ENCODE data around the gene TUBB2B.
"Not testable (repeated sequence)": the region's sequence is repeated elsewhere in the genome, so short reads cannot be mapped to it uniquely, and the experiment has no call there.

Gene TUBB2B

GRCh38 chr6:3202999-3203696 lies 24.3 kb downstream of the TUBB2B start:
- peak; percentile 76 for DNase-seq (ENCODE audit: low read depth)
- no peak overlapping the region for H3K4me3 ChIP-seq (ENCODE audit: low read length)
- TF ChIP-seq CTCF (conservative IDR thresholded peaks at IDR 0.05; ENCODE audit: low read length), result no peak

- TF ChIP-seq CTCF (conservative IDR thresholded peaks at IDR 0.05; ENCODE audit: low read length), result no peak
- H3K4me3 ChIP-seq (ENCODE audit: low read length), result no peak overlapping the region
- no peak for DNase-seq (ENCODE audit: low read depth)
These were observed 26.1 kb downstream of the TUBB2B start for GRCh38 chr6:3201388-3201787.

- H3K4me3 ChIP-seq (ENCODE audit: low read length), result no peak overlapping the region
- TF ChIP-seq CTCF (conservative IDR thresholded peaks at IDR 0.05; ENCODE audit: low read length), result no peak
- DNase-seq (ENCODE audit: low read depth), result no peak
These were observed 26.8 kb downstream of the TUBB2B start for GRCh38 chr6:3200682-3201081.

- no peak overlapping the region for H3K4me3 ChIP-seq (ENCODE audit: low read length)
- no peak for TF ChIP-seq CTCF (conservative IDR thresholded peaks at IDR 0.05; ENCODE audit: low read length)
- no peak for DNase-seq (ENCODE audit: low read depth)
These were observed 28.1 kb downstream of the TUBB2B start for GRCh38 chr6:3199382-3199781.

- H3K4me3 ChIP-seq (ENCODE audit: low read length); DNase-seq (ENCODE audit: low read depth): not testable (repeated sequence)
These were observed 29.7 kb downstream of the TUBB2B start for GRCh38 chr6:3197734-3198133.

- no peak for DNase-seq (ENCODE audit: low read depth)
- TF ChIP-seq CTCF (conservative IDR thresholded peaks at IDR 0.05; ENCODE audit: low read length), result no peak
- H3K4me3 ChIP-seq (ENCODE audit: low read length), result no peak overlapping the region
These were observed 30.7 kb downstream of the TUBB2B start for GRCh38 chr6:3196770-3197169.

GRCh38 chr6:3195695-3196497 lies 31.6 kb downstream of the TUBB2B start:
- no peak for DNase-seq (ENCODE audit: low read depth)
- no peak overlapping the region for H3K4me3 ChIP-seq (ENCODE audit: low read length)
- no peak for TF ChIP-seq CTCF (conservative IDR thresholded peaks at IDR 0.05; ENCODE audit: low read length)

All from AG10803 (cell line).